Esophagus squamous epithelium (tissue), 5 donors: ENCODE measurements around the gene SFTPA2. TPM values are rescaled to one million over a fixed set of nuclear protein-coding genes. Genes with fewer than 3 reads are reported as not detected.
"Not testable (repeated sequence)": the region's sequence is repeated elsewhere in the genome, so short reads cannot be mapped to it uniquely, and the experiment has no call there.

ENCODE experiments used
- DNase-seq: peaks from one replicate; lab custom pipeline; 2025; lab: John Stamatoyannopoulos, UW
- H3K27ac ChIP-seq, 4 donors: fragments of 200-600 bp; sonication (generic); one replicate each; pipeline ENCODE4 v1.5.1; 2016 to 2019; ENCODE audit warnings: mild to moderate bottlenecking in 1 of 4
- H3K27me3 ChIP-seq, 4 donors: fragments of 200-600 bp; sonication (generic); 1 replicate in 3 of 4; 2 replicates in 1 of 4; pipeline versions ENCODE4 v1.5.1 to v1.6.0; 2017 to 2021; ENCODE audit warnings: antibody characterized with exemption in 1 of 4
- H3K36me3 ChIP-seq, 3 donors: fragments of 200-600 bp; sonication (generic); one replicate each; pipeline ENCODE4 v1.5.1; 2016 to 2019
- H3K4me1 ChIP-seq, 3 donors: fragments of 200-600 bp; sonication (generic); one replicate each; pipeline ENCODE4 v1.5.1; 2017 to 2019
- H3K4me3 ChIP-seq, 4 donors: fragments of 200-600 bp; sonication (generic); 1 replicate in 3 of 4; 2 replicates in 1 of 4; pipeline ENCODE4 v1.5.1; 2016 to 2019; ENCODE audit warnings: mild to moderate bottlenecking in 2 of 4, moderate library complexity in 1 of 4
- H3K9me3 ChIP-seq, 3 donors: fragments of 200-600 bp; sonication (generic); one replicate each; pipeline ENCODE4 v1.5.1; 2016 to 2019
- CTCF ChIP-seq, 6 experiments: fragments of 450-650 bp in 4 of 6; fragments of 200-600 bp in 2 of 6; sonication (generic) in 2 of 6; IDR thresholded peaks; one replicate each; pipeline ENCODE4 v1.5.1; 2016 to 2019; ENCODE audit warnings: antibody characterized with exemption in 6 of 6, mild to moderate bottlenecking in 4 of 6, moderate library complexity in 4 of 6
- POLR2A ChIP-seq, 4 donors: fragments of 450-650 bp; IDR thresholded peaks; one replicate each; pipeline ENCODE4 v1.6.1; 2017; ENCODE audit warnings: antibody characterized with exemption in 4 of 4, mild to moderate bottlenecking in 4 of 4, moderate library complexity in 3 of 4
- WGBS, 2 donors: methylation state at CpG; one replicate each; pipeline ENCODE4 v1.1.5; 2018; 5-methylcytosine and 5-hydroxymethylcytosine counted together
- intact Hi-C: fragments of 100-400 bp; cut with DNase I; formaldehyde crosslinking; loops from one replicate; pipeline ENCODE4 v1.15.0; 2022
- total RNA-seq, 4 donors: library from RNA; depleted of rRNA; stranded (reverse); fragments of >200 nt; gene quantifications; one replicate each; pipeline ENCODE4 v1.1.0, GENCODE V29; 2016
- donor health status: DM: yes; HTN: yes; CAD: no.

Gene SFTPA2
- total RNA-seq, 4 donors from 2014 or later = 0.27 TPM; not detected in 3

GRCh38 chr10:79601939-79602338 is 41.7 kb upstream of the SFTPA2 start:
- TF ChIP-seq CTCF (IDR thresholded peaks at IDR 0.05) = no peak
- TF ChIP-seq POLR2A (IDR thresholded peaks at IDR 0.05) = no peak
- no peak for DNase-seq
- 19 to 56% methylated on average over 1 of the region's 1 CpG for WGBS, 2 donors
- Histone ChIP-seq H3K27me3 (peaks cover 0 to 4% (median 1%) of the 10 kb centered on the region in 4 donors), H3K4me1 (no peaks in the 10 kb centered on the region), H3K4me3 (no peak overlapping the region), H3K36me3 (no peaks in the 10 kb centered on the region), H3K27ac (no peak overlapping the region), H3K9me3 (peaks cover 0 to 13% (median 0%) of the 10 kb centered on the region in 3 donors)
- intact Hi-C loops = no loop called here

GRCh38 chr10:79599644-79600043 is 39.4 kb upstream of the SFTPA2 start:
- intact Hi-C loops, H3K27ac ChIP-seq, DNase-seq, H3K4me1 ChIP-seq, H3K36me3 ChIP-seq, H3K4me3 ChIP-seq: not testable (repeated sequence)
- WGBS, 2 donors = 68 to 81% methylated on average over 9 of the region's 9 CpGs
- H3K9me3 ChIP-seq = peaks cover 0 to 13% (median 0%) of the 10 kb centered on the region in 3 donors
- peaks cover 0 to 13% (median 1%) of the 10 kb centered on the region in 4 donors for H3K27me3 ChIP-seq

- Histone ChIP-seq H3K4me1 (no peaks in the 10 kb centered on the region), H3K9me3 (peaks cover 0 to 13% (median 0%) of the 10 kb centered on the region in 3 donors), H3K36me3 (no peaks in the 10 kb centered on the region), H3K27me3 (peaks cover 0 to 13% (median 1%) of the 10 kb centered on the region in 4 donors), H3K4me3 (no peak overlapping the region), H3K27ac (no peak overlapping the region)
- WGBS, 2 donors = 26 to 29% methylated on average over 3 of the region's 3 CpGs
- intact Hi-C loops = no loop called here
- DNase-seq = no peak
- no peak for TF ChIP-seq CTCF (IDR thresholded peaks at IDR 0.05)
- no peak for TF ChIP-seq POLR2A (IDR thresholded peaks at IDR 0.05)
Measured at GRCh38 chr10:79595510-79595909, 35.3 kb upstream of the SFTPA2 start.

- 63 to 84% methylated on average over 2 to 3 of the region's 3 CpGs for WGBS, 2 donors
- H3K27ac ChIP-seq, H3K4me3 ChIP-seq, H3K36me3 ChIP-seq, H3K4me1 ChIP-seq, DNase-seq, intact Hi-C loops: not testable (repeated sequence)
- peaks cover 0 to 13% (median 0%) of the 10 kb centered on the region in 3 donors for H3K9me3 ChIP-seq
- peaks cover 0 to 13% (median 0%) of the 10 kb centered on the region in 4 donors for H3K27me3 ChIP-seq
Measured at GRCh38 chr10:79594565-79594964, 34.4 kb upstream of the SFTPA2 start.

- Histone ChIP-seq H3K9me3 (peaks cover 0 to 13% (median 0%) of the 10 kb centered on the region in 3 donors), H3K36me3 (no peaks in the 10 kb centered on the region), H3K4me1 (no peaks in the 10 kb centered on the region), H3K4me3 (no peak overlapping the region), H3K27ac (no peak overlapping the region), H3K27me3 (peaks cover 0 to 20% (median 0%) of the 10 kb centered on the region in 4 donors)
- intact Hi-C loops = no loop called here
- WGBS, 2 donors = 77 to 78% methylated on average over 1 of the region's 1 CpG
- TF ChIP-seq CTCF (IDR thresholded peaks at IDR 0.05) (no peak), POLR2A (IDR thresholded peaks at IDR 0.05) (no peak)
- no peak for DNase-seq
Measured at GRCh38 chr10:79593377-79593776, 33.2 kb upstream of the SFTPA2 start.

GRCh38 chr10:79588800-79589199 is 28.6 kb upstream of the SFTPA2 start:
- peaks cover 0 to 7% (median 0%) of the 10 kb centered on the region in 4 donors for H3K27me3 ChIP-seq
- intact Hi-C loops = no loop called here
- H3K27ac ChIP-seq = no peak overlapping the region
- no peaks in the 10 kb centered on the region for H3K9me3 ChIP-seq
- H3K36me3 ChIP-seq = no peaks in the 10 kb centered on the region
- no peak overlapping the region for H3K4me3 ChIP-seq
- no peaks in the 10 kb centered on the region for H3K4me1 ChIP-seq
- no peak for DNase-seq
- TF ChIP-seq CTCF (IDR thresholded peaks at IDR 0.05) = no peak
- no peak for TF ChIP-seq POLR2A (IDR thresholded peaks at IDR 0.05)
